Heart left ventricle (tissue), 16 donors: ENCODE data around the gene COL1A2. TPM values are rescaled to one million over a fixed set of nuclear protein-coding genes. Genes with fewer than 3 reads are reported as not detected.

Source experiments
- ATAC-seq, 4 donors: fragments of 200-7000 bp; cut with Tn5 transposase; one replicate each; pipeline ENCODE4 v1.9.1; 2020 to 2022; ENCODE audit warnings: moderate library complexity in 4 of 4, mild to moderate bottlenecking in 3 of 4, moderate number of reproducible peaks in 1 of 4
- DNase-seq, 5 donors: peaks; one replicate each; pipeline ENCODE4 v3.0.0-alpha.2; 2020
- H3K27ac ChIP-seq, 12 donors: fragments of 200-600 bp; sonication (generic) in 4 of 12; one replicate each; pipeline versions ENCODE4 v1.5.0 to v1.8.0; 2016 to 2022; ENCODE audit warnings: mild to moderate bottlenecking in 2 of 12
- H3K27me3 ChIP-seq, 9 donors: fragments of 200-600 bp; sonication (generic) in 2 of 9; one replicate each; pipeline versions ENCODE4 v1.5.1 to v1.8.0; 2016 to 2022; ENCODE audit warnings: mild to moderate bottlenecking in 3 of 9
- H3K36me3 ChIP-seq, 9 donors: fragments of 200-600 bp; sonication (generic) in 2 of 9; one replicate each; pipeline versions ENCODE4 v1.5.0 to v1.8.0; 2018 to 2022; ENCODE audit warnings: mild to moderate bottlenecking in 2 of 9
- H3K4me1 ChIP-seq, 12 donors: fragments of 200-600 bp; sonication (generic) in 4 of 12; one replicate each; pipeline versions ENCODE4 v1.5.0 to v1.8.0; 2016 to 2022; ENCODE audit warnings: mild to moderate bottlenecking in 3 of 12
- H3K4me3 ChIP-seq, 12 donors: fragments of 200-600 bp; sonication (generic) in 4 of 12; one replicate each; pipeline versions ENCODE4 v1.5.0 to v1.8.0; 2017 to 2022; ENCODE audit warnings: mild to moderate bottlenecking in 9 of 12, moderate library complexity in 4 of 12
- H3K9me3 ChIP-seq, 12 donors: fragments of 200-600 bp; sonication (generic) in 4 of 12; one replicate each; pipeline versions ENCODE4 v1.5.0 to v1.8.0; 2016 to 2022; ENCODE audit warnings: mild to moderate bottlenecking in 1 of 12
- POLR2A ChIP-seq, 2 donors: fragments of 450-650 bp; IDR thresholded peaks; one replicate each; pipeline ENCODE4 v1.6.1; 2017; ENCODE audit warnings: antibody characterized with exemption in 2 of 2, mild to moderate bottlenecking in 2 of 2, moderate library complexity in 2 of 2
- WGBS, 4 donors: extraction: QIAGEN DNeasy Blood & Tissue Kit in 2 of 4; methylation state at CpG; one replicate each; pipeline versions ENCODE4 v1.1.5 to v1.1.7; 2013 to 2018; 5-methylcytosine and 5-hydroxymethylcytosine counted together
- intact Hi-C, 10 donors: fragments of 100-400 bp; cut with DNase I; formaldehyde crosslinking; loops; one replicate each; pipeline versions ENCODE4 v1.11.1 to v1.14.2; 2022
- polyA plus RNA-seq, 2 donors: library from polyadenylated mRNA; stranded (reverse); fragments of 200-250 nt; gene quantifications; one replicate each; pipeline ENCODE4 v1.2.3, GENCODE V29; 2013
- total RNA-seq, 9 donors: library from RNA; depleted of rRNA in 2 of 9; stranded (reverse); fragments of >200 nt in 2 of 9; fragmentation: NEBNext Ultra II Directional in 3 of 9; extraction: Animal tissue kit (Norgen Biotek cat#: 25700) in 3 of 9; gene quantifications; one replicate each; pipeline versions ENCODE4 v1.1.0 to v1.2.4, GENCODE V29; 2016 to 2023
- TF ChIP-seq, protein P1 (sequence below), 12 donors: fragments of 200-600 bp; sonication (generic) in 4 of 12; IDR thresholded peaks; one replicate each; pipeline versions ENCODE4 v1.5.0 to v1.8.0; 2018 to 2022; ENCODE audit warnings: antibody characterized with exemption in 12 of 12, mild to moderate bottlenecking in 5 of 12
- donor health status: ischemic (EF 13 %, LVEDD 7.1; RV severe dilation, severe dysfunction).
- donor health status: healthy with polysubstance abuse.
- donor health status: DM: no; HTN: yes; CAD: no.
- donor health status: DM: no; HTN: no; CAD: no.
- donor health status: ischemic (EF 25% LVEDD 6.9; RV normal size, moderate dysfunction).
- donor health status: ischemic (EF 25% LVEDD 5.7; RV mildly dilated, moderate dysfunction).
- donor health status: healthy.
- donor health status: DM: yes; HTN: yes; CAD: no.
- donor health status: ischemic (EF 35%, LVEDD 5.7; RV mildly dilated, moderate dysfunction).
- donor health status: nonischemic (EF 11% LVEDD 7.7; RV severe dilation, severe dysfunction).
- donor health status: DM: yes; HTN: yes; CAD: no.
- donor health status: PGD.
- donor health status: ischemic (EF 29% LVEDD 5.4; RV normal size, mild dysfunction).
- donor health status: nonischemic (EF 23%, LVEDD 6.1; RV moderate dilation, normal function).

Gene COL1A2
- total and polyA plus RNA-seq, 11 donors: 33.1 to 615 (median 104) TPM

DNA sequence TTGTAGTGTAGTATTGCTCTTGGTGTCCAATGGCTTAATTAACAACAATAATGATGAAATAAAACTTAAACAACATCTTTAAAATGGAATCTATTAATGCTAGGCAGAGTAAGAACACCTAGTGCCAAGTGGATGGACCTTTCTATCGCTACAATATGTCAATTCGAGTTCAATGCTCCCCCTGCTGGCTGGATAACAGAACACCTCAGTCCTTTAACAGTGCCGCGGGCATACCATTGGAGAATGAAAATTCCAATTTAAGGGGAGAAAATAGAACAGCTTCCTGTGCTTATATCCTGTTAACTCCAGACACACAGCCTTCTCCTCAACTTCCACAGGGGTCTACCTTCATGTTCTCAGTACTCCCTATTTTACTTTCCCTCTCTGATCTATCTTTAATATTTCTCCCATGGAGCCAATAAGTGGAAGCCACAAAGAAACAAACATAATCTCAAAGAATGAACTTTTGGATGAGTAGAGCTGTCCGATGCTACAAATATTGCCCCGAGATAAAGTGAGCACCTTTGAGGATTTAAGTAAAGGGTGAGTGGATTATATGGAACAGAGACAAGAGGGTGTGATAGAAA lies 41.4 kb downstream of the COL1A2 start:
- Histone ChIP-seq H3K9me3 (no peaks in the 10 kb centered on the region), H3K4me3 (no peak overlapping the region), H3K36me3 (peaks cover 0 to under 1% (median 0%) of the 10 kb centered on the region in 9 donors), H3K27ac (no peak overlapping the region), H3K27me3 (peaks cover 0 to 7% (median 0%) of the 10 kb centered on the region in 9 donors), H3K4me1 (peaks cover 0 to 13% (median 0%) of the 10 kb centered on the region in 12 donors)
- peak; percentile 65 to 77 (median 72) for ATAC-seq
- WGBS, 4 donors: 15 to 20% (median 18%) methylated on average over 6 of the region's 6 CpGs
- no peak for TF ChIP-seq POLR2A (IDR thresholded peaks at IDR 0.05)
- TF ChIP-seq, protein P1, sequence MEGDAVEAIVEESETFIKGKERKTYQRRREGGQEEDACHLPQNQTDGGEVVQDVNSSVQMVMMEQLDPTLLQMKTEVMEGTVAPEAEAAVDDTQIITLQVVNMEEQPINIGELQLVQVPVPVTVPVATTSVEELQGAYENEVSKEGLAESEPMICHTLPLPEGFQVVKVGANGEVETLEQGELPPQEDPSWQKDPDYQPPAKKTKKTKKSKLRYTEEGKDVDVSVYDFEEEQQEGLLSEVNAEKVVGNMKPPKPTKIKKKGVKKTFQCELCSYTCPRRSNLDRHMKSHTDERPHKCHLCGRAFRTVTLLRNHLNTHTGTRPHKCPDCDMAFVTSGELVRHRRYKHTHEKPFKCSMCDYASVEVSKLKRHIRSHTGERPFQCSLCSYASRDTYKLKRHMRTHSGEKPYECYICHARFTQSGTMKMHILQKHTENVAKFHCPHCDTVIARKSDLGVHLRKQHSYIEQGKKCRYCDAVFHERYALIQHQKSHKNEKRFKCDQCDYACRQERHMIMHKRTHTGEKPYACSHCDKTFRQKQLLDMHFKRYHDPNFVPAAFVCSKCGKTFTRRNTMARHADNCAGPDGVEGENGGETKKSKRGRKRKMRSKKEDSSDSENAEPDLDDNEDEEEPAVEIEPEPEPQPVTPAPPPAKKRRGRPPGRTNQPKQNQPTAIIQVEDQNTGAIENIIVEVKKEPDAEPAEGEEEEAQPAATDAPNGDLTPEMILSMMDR (IDR thresholded peaks at IDR 0.05): peak; percentile 66 to 88 (median 77)
- intact Hi-C loops: loop anchor here in 6 of 10 donors (1.0 to 5.0 kb wide), 4 partner anchors 144 to 149 kb away; no protein-coding TSS in a partner anchor
- peak in 4 of 5 donors; percentile 56 to 65 (median 62) for DNase-seq

DNA sequence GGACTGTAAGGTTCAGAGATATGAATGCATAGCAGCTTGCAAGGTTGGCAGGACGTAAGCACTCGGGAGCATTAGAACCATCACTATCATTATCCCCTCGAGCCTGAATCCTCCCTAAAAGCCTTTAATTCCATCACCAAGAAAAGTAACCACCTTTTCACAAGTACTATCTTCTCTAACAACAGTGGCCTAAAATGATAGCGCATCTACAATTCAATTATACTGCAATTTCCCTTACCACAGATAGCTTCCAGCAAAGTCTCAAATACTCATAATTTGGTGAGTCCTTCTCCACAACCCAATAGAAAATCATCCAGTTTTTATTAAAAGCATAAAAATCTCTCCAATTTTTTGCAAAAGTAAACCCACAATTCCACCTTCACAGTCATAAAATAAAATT lies 42.0 kb downstream of the COL1A2 start:
- DNase-seq (no peak), ATAC-seq (no peak)
- WGBS, 4 donors: 89 to 94% (median 91%) methylated on average over 4 of the region's 4 CpGs
- Histone ChIP-seq H3K36me3 (no peaks in the 10 kb centered on the region), H3K9me3 (no peaks in the 10 kb centered on the region), H3K27me3 (peaks cover 0 to 7% (median 0%) of the 10 kb centered on the region in 9 donors), H3K4me3 (no peak overlapping the region), H3K4me1 (peaks cover 0 to 13% (median 0%) of the 10 kb centered on the region in 12 donors), H3K27ac (no peak overlapping the region)
- intact Hi-C loops: loop anchor here in 6 of 10 donors (1.0 to 5.0 kb wide), 4 partner anchors 144 to 149 kb away; no protein-coding TSS in a partner anchor
- TF ChIP-seq POLR2A (IDR thresholded peaks at IDR 0.05): no peak
- TF ChIP-seq, protein P1 (IDR thresholded peaks at IDR 0.05): no peak

DNA sequence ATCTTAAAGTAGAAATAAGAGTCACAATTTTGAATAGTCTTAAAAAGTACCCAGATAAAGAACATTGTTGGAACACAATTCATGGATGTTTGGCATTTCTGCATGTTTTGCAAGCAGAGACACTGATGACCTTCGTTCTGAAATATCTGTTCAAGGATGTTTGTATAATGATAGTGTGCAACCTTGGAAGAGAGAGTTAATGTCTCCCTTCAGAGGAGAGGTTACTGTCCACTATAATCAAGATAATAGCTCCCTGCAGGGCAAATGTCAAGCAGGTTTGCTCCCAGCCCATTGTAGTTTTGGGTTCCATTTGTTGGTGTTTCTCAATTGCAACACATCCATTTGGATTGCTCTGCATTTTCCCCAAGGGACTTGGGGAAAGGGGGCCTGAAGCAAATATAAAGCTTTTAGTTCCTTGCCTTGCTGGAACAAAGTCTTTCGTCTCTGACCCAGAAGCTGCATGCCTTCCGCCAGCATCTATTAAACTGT lies 45.2 kb downstream of the COL1A2 start:
- H3K36me3 ChIP-seq: no peaks in the 10 kb centered on the region
- peaks cover 0 to 12% (median 0%) of the 10 kb centered on the region in 9 donors for H3K27me3 ChIP-seq
- ATAC-seq: no peak
- H3K4me3 ChIP-seq: no peak overlapping the region
- no peak for DNase-seq
- H3K4me1 ChIP-seq: peaks cover 0 to 13% (median 0%) of the 10 kb centered on the region in 12 donors
- intact Hi-C loops: loop anchor here in 7 of 10 donors (5.0 to 10.0 kb wide), 4 partner anchors 148 to 1035 kb away; partner anchors contain the start of gene SGCE (in 2 of the 7)
- no peak overlapping the region for H3K27ac ChIP-seq
- 60 to 68% (median 65%) methylated on average over 3 of the region's 3 CpGs for WGBS, 4 donors
- no peaks in the 10 kb centered on the region for H3K9me3 ChIP-seq
- TF ChIP-seq, protein P1 (IDR thresholded peaks at IDR 0.05): no peak
- TF ChIP-seq POLR2A (IDR thresholded peaks at IDR 0.05): no peak

DNA sequence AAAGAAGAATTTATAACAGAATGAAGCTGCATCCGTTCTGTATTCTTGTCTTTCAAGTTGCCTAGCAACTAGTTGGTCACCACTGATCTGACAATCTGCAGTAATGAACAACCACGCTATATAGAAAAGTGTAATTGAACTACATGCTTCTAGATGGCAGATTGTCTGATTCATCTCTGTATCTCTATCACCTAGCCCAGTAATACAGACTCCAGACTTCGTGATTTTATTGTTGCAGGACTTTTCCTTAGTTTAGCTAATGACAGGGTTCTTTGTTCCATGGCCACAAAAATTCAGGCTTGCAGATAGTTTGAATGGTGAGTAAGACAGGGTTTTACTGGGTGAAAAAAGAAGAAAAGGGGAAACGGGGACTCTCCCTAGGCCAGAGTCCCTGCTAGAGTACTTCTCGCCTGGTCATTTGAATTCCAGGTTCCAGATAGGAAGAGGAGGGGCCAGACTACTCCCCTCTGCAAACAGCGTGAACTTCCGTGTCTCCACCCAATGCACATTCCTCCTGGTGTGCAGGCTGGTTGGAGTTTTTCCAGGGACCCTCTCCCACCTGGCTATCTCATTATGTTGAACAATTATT lies 45.9 kb downstream of the COL1A2 start:
- H3K4me1 ChIP-seq: peaks cover 0 to 13% (median 0%) of the 10 kb centered on the region in 12 donors
- H3K27me3 ChIP-seq: peaks cover 0 to 12% (median 0%) of the 10 kb centered on the region in 9 donors
- no peak overlapping the region for H3K4me3 ChIP-seq
- intact Hi-C loops: loop anchor here in 4 of 10 donors (10.0 kb wide), 2 partner anchors 214 to 1034 kb away; partner anchors contain the start of gene SGCE (in 2 of the 4)
- no peaks in the 10 kb centered on the region for H3K9me3 ChIP-seq
- ATAC-seq: peak in 3 of 4 donors; percentile 44 to 82 (median 51)
- 67 to 73% (median 70%) methylated on average over 7 of the region's 7 CpGs for WGBS, 4 donors
- H3K27ac ChIP-seq: peak overlapping the region in 1 of 12 donors; percentile 9
- TF ChIP-seq POLR2A (IDR thresholded peaks at IDR 0.05): no peak
- TF ChIP-seq, protein P1 (IDR thresholded peaks at IDR 0.05): no peak
- no peaks in the 10 kb centered on the region for H3K36me3 ChIP-seq
- no peak for DNase-seq
